GM10248 (cell line): ENCODE results near the gene OR8G1.
"Not testable (repeated sequence)": the region's sequence is repeated elsewhere in the genome, so short reads cannot be mapped to it uniquely, and the experiment has no call there.

ENCODE experiments used
- CTCF ChIA-PET: fragments of 300-600 bp; sonication (Branson Sonifier 250); formaldehyde crosslinking; extraction: SDS; loops from one replicate; lab custom pipeline; 2021; ENCODE audit warnings: antibody characterized with exemption; lab: Yijun Ruan, JAX
- POLR2A ChIA-PET: fragments of 350-650 bp; sonication (Branson Sonifier 250); formaldehyde crosslinking; extraction: SDS; loops from one replicate; lab custom pipeline; 2020; ENCODE audit warnings: antibody characterized with exemption; lab: Yijun Ruan, JAX
- DNase-seq: peaks from one replicate; pipeline ENCODE4 v3.0.0; 2012; ENCODE audit errors: extremely low spot score
- CTCF ChIP-seq: IDR thresholded peaks from 2 replicates; pipeline ENCODE4 v1.5.1; 2012; ENCODE audit warnings: mild to moderate bottlenecking, low read depth; ENCODE audit errors: extremely low read depth, missing control alignments, control extremely low read depth

The OR8G1 gene

GRCh38 chr11:124209824-124210357, 31.0 kb upstream of the OR8G1 start:
- ChIA-PET POLR2A (no interaction called here), CTCF (interaction anchor here (1.8 to 4.5 kb wide), 2 partner anchors 9 to 16 kb away, joined by 5 to 17 read pairs; no protein-coding TSS in a partner anchor)
- TF ChIP-seq CTCF, result no peak
- no peak for DNase-seq

GRCh38 chr11:124210421-124210820, 30.5 kb upstream of the OR8G1 start:
- no peak for TF ChIP-seq CTCF
- CTCF ChIA-PET, result interaction anchor here (1.8 kb wide), 1 partner anchor 9 kb away, joined by 5 read pairs; no protein-coding TSS in a partner anchor
- no peak for DNase-seq
- POLR2A ChIA-PET, result no interaction called here

GRCh38 chr11:124211321-124211720, 29.6 kb upstream of the OR8G1 start:
- POLR2A ChIA-PET, result no interaction called here
- CTCF ChIA-PET, result interaction anchor here (1.4 kb wide), 1 partner anchor 30 kb away, joined by 3 read pairs; no protein-coding TSS in a partner anchor
- TF ChIP-seq CTCF, result no peak
- no peak for DNase-seq

DNA sequence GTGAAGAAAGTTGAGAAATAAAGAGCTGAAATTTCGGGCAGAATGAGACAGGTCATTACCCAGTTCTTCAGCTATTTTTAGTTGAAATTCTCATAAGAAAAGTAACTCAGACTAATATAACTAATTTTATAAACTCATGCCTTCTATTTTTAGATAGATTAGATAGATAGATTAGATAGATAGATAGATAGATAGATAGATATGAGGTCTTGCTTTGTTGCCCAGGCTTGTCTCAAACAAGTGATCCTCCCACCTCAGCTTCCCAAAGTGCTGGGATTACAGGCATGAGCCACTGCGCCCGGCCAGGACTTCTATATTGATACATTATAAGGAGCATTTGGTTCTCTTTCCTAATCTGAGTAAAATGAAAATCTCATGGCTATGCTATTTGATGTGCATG, 26.9 kb upstream of the OR8G1 start:
- no peak for TF ChIP-seq CTCF
- POLR2A ChIA-PET, result no interaction called here
- CTCF ChIA-PET, result no interaction called here
- DNase-seq, result no peak

GRCh38 chr11:124219126-124219525, 21.8 kb upstream of the OR8G1 start:
- DNase-seq, result no peak
- TF ChIP-seq CTCF, result no peak
- CTCF ChIA-PET, result interaction anchor here (1.6 kb wide), 1 partner anchor 9 kb away, joined by 5 read pairs; no protein-coding TSS in a partner anchor
- POLR2A ChIA-PET, result no interaction called here

- no peak for TF ChIP-seq CTCF
- ChIA-PET CTCF (no interaction called here), POLR2A (no interaction called here)
- DNase-seq, result no peak
These were observed 18.5 kb upstream of the OR8G1 start for GRCh38 chr11:124222407-124222806.

DNA sequence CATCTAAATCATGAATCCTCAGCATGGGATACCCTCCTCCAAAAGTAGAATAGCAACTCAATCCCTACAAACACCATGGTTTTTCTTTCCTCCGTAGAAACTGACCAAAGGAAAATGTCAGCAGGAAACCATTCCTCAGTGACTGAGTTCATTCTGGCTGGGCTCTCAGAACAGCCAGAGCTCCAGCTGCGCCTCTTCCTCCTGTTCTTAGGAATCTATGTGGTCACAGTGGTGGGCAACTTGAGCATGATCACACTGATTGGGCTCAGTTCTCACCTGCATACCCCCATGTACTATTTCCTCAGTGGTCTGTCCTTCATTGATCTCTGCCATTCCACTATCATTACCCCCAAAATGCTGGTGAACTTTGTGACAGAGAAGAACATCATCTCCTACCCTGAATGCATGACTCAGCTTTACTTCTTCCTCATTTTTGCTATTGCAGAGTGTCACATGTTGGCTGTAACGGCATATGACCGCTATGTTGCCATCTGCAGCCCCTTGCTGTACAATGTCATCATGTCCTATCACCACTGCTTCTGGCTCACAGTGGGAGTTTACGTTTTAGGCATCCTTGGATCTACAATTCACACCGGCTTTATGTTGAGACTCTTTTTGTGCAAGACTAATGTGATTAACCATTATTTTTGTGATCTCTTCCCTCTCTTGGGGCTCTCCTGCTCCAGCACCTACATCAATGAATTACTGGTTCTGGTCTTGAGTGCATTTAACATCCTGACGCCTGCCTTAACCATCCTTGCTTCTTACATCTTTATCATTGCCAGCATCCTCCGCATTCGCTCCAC, 16.1 kb upstream of the OR8G1 start:
- not testable (repeated sequence) for DNase-seq
- CTCF ChIA-PET, result interaction anchor here (1.4 kb wide), 1 partner anchor 19 kb away, joined by 4 read pairs; no protein-coding TSS in a partner anchor

More for the DNA sequence above, 16.1 kb upstream of the OR8G1 start:
- POLR2A ChIA-PET, result not testable (repeated sequence)
